K562 (cell line): ENCODE results near the gene ZDHHC14. TPM values are rescaled to one million over a fixed set of nuclear protein-coding genes. Genes with fewer than 3 reads are reported as not detected.

Source experiments
- ATAC-seq: fragments of 200-7000 bp; cut with Tn5 transposase; 3 replicates; pipeline ENCODE4 v1.9.1; 2020; ENCODE audit warnings: moderate library complexity
- BruUV-seq: library from RNA; stranded (reverse); fragments of 400-500 nt; replicated peaks from 2 replicates; lab custom pipeline; 2021; lab: Mats Ljungman, UMichigan
- CTCF ChIA-PET: fragments of 300-600 bp; formaldehyde crosslinking; extraction: SDS; loops from one replicate; lab custom pipeline; 2021; ENCODE audit warnings: low intra/inter-chr PET ratio; lab: Yijun Ruan, JAX
- POLR2A ChIA-PET: fragments of 300-600, 350-650 bp; sonication (Branson Sonifier 250); formaldehyde crosslinking; extraction: SDS; loops from one replicate; lab custom pipeline; 2021; ENCODE audit warnings: antibody characterized with exemption, inconsistent platforms; lab: Yijun Ruan, JAX
- DNase-seq, 4 experiments: peaks; one replicate each; pipeline versions ENCODE4 v3.0.0 to v3.0.0-alpha.2; 2011 to 2018; ENCODE audit warnings: low spot score in 3 of 4, mixed read lengths in 3 of 4; ENCODE audit errors: extremely low read depth in 1 of 4
- FAIRE-seq: peaks from 2 replicates; lab custom pipeline; 2011; peaks lifted over from hg19 to GRCh38; lab: Jason Lieb, UNC
- H2AFZ ChIP-seq: 2 replicates; pipeline ENCODE4 v1.6.0; 2011; ENCODE audit warnings: low read depth, low read length, control low read depth, inconsistent platforms
- H3K27ac ChIP-seq: fragments of 200-600 bp; 3 replicates; pipeline ENCODE4 v1.8.0; 2011; ENCODE audit warnings: low read depth, mild to moderate bottlenecking, control low read depth, inconsistent platforms, low read length, moderate library complexity, mixed read lengths; ENCODE audit errors: extremely low read depth
- H3K27me3 ChIP-seq, 2 experiments: fragments of 300-600 bp in 1 of 2; 2 replicates in 1 of 2; 3 replicates in 1 of 2; pipeline versions ENCODE4 v1.6.0 to v1.8.0; 2011; ENCODE audit warnings: inconsistent platforms in 2 of 2, low read length in 2 of 2, mild to moderate bottlenecking in 1 of 2, mixed read lengths in 1 of 2, moderate library complexity in 1 of 2; ENCODE audit not compliant: control insufficient read depth in 2 of 2, insufficient read depth in 2 of 2
- H3K36me3 ChIP-seq: fragments of 300-600 bp; 3 replicates; pipeline ENCODE4 v1.8.0; 2011; ENCODE audit warnings: mild to moderate bottlenecking, low read length, inconsistent platforms; ENCODE audit not compliant: control insufficient read depth, insufficient read depth
- H3K4me1 ChIP-seq, 2 experiments: fragments of 200-600 bp in 1 of 2; replicated peaks in 1 of 2; 2 replicates in 1 of 2; 3 replicates in 1 of 2; pipeline versions ENCODE4 v1.5.1 to v1.8.0; 2011; ENCODE audit warnings: inconsistent platforms in 2 of 2, low read length in 2 of 2, mild to moderate bottlenecking in 1 of 2, mixed read lengths in 1 of 2, moderate library complexity in 1 of 2; ENCODE audit not compliant: control insufficient read depth in 2 of 2, insufficient read depth in 2 of 2
- H3K4me2 ChIP-seq: 2 replicates; pipeline ENCODE4 v1.6.1; 2011; ENCODE audit warnings: low read length, control low read depth, inconsistent platforms, mixed read lengths; ENCODE audit not compliant: insufficient read depth
- H3K4me3 ChIP-seq: fragments of 200-600 bp; sonication (generic), shearing (Covaris generic); 2 replicates; pipeline ENCODE4 v1.5.1; 2016; ENCODE audit warnings: control low read depth, inconsistent platforms
- H3K79me2 ChIP-seq: fragments of 200-600 bp; 3 replicates; pipeline ENCODE4 v1.8.0; 2011; ENCODE audit warnings: low read length, inconsistent platforms; ENCODE audit not compliant: control insufficient read depth, insufficient read depth
- H3K9ac ChIP-seq, 2 experiments: 2 replicates each; pipeline versions ENCODE4 v1.6.0 to v1.6.1; 2011; ENCODE audit warnings: low read depth in 2 of 2, low read length in 2 of 2, control low read depth in 1 of 2, inconsistent platforms in 1 of 2, mild to moderate bottlenecking in 1 of 2, mixed read lengths in 1 of 2; ENCODE audit not compliant: insufficient read depth in 1 of 2
- H3K9me1 ChIP-seq: one replicate; pipeline ENCODE4 v1.6.0; 2011; ENCODE audit warnings: inconsistent platforms, mild to moderate bottlenecking, low read length, moderate library complexity; ENCODE audit not compliant: control insufficient read depth, insufficient read depth
- H3K9me3 ChIP-seq: replicated peaks from 2 replicates; pipeline ENCODE4 v1.5.1; 2011; ENCODE audit warnings: low read depth, low read length, inconsistent platforms; ENCODE audit not compliant: control insufficient read depth, insufficient read depth
- H4K20me1 ChIP-seq: replicated peaks from 2 replicates; pipeline ENCODE4 v1.6.1; 2011; ENCODE audit warnings: low read length, inconsistent platforms, mixed read lengths; ENCODE audit not compliant: control insufficient read depth, insufficient read depth
- DIDO1 ChIP-seq: fragments of 450-650 bp; IDR thresholded peaks from 2 replicates; pipeline ENCODE4 v1.6.1; 2016; ENCODE audit warnings: low read depth, missing biosample characterization, missing genetic modification characterization
- GTF2F1 ChIP-seq: IDR thresholded peaks from 2 replicates; pipeline ENCODE4 v1.6.1; 2011; ENCODE audit warnings: low read depth, low read length, improper control_type of control experiment
- KAT7 ChIP-seq: sonication (generic); formaldehyde crosslinking; IDR thresholded peaks from 2 replicates; pipeline ENCODE4 v1.8.0; 2022; ENCODE audit warnings: missing genetic modification reagents, mild to moderate bottlenecking, borderline replicate concordance
- KLF10 ChIP-seq: fragments of 250-450 bp; sonication (Bioruptor Pico); IDR thresholded peaks from 2 replicates; pipeline ENCODE4 v1.6.1; 2021; ENCODE audit warnings: matching md5 sums
- NCOA2 ChIP-seq, 2 experiments: fragments of 450-650 bp; IDR thresholded peaks; 2 replicates each; pipeline ENCODE4 v1.6.1; 2018; ENCODE audit warnings: mild to moderate bottlenecking in 2 of 2, moderate library complexity in 1 of 2; ENCODE audit not compliant: partially characterized antibody in 2 of 2
- NFRKB ChIP-seq: fragments of 450-650 bp; IDR thresholded peaks from 2 replicates; pipeline ENCODE4 v1.6.1; 2016; ENCODE audit warnings: low read depth
- NFYB ChIP-seq: IDR thresholded peaks from 2 replicates; pipeline ENCODE4 v1.6.1; 2011; ENCODE audit warnings: mild to moderate bottlenecking, moderate library complexity; ENCODE audit not compliant: insufficient read length; ENCODE audit errors: extremely low read depth
- TCF3 ChIP-seq: sonication (generic); formaldehyde crosslinking; IDR thresholded peaks from 2 replicates; pipeline ENCODE4 v1.4.0; 2020; ENCODE audit warnings: mild to moderate bottlenecking, missing genetic modification reagents
- ZNF239 ChIP-seq: fragments of 250-450 bp; sonication (Bioruptor Pico); IDR thresholded peaks from 2 replicates; pipeline ENCODE4 v1.4.0; 2020; ENCODE audit warnings: mild to moderate bottlenecking
- WGBS: fragments of 100-300 bp; shearing (Covaris generic); methylation state at CpG from one replicate; pipeline ENCODE4 v1.1.6; 2016; ENCODE audit warnings: low coverage, mixed read lengths; ENCODE audit not compliant: insufficient coverage; ENCODE audit errors: missing lambda C conversion rate; 5-methylcytosine and 5-hydroxymethylcytosine counted together
- in situ Hi-C: fragments of 300-500 bp; cut with MboI; formaldehyde crosslinking; loops from 4 replicates; pipeline ENCODE4 v1.15.0; 2018; ENCODE audit warnings: inconsistent platforms, mixed read lengths
- intact Hi-C: fragments of 100-400 bp; cut with micrococcal nuclease; formaldehyde crosslinking; loops from 2 replicates; pipeline ENCODE4 v1.14.2; 2022
- polyA plus RNA-seq, 8 experiments: library from polyadenylated mRNA; depleted of rRNA in 4 of 8; stranded (reverse) in 5 of 8; unstranded in 3 of 8; fragments of >200 nt; fragmentation: Nextera tagmentation in 2 of 8; fragmentation: Illumina TruSeq in 1 of 8; extraction: Ambion mirVana in 2 of 8; extraction: Trizol in 1 of 8; gene quantifications; 2 replicates each; pipeline versions ENCODE4 v1.2.1 to v1.2.3, GENCODE V29; 2011 to 2014; ENCODE audit warnings: inconsistent platforms in 1 of 8, missing spikeins in 1 of 8
- total RNA-seq, 7 experiments: library from RNA; depleted of rRNA in 6 of 7; stranded (reverse); fragments of >200 nt in 6 of 7; fragmentation: Illumina TruSeq in 2 of 7; extraction: Trizol in 2 of 7; gene quantifications; 2 replicates each; pipeline versions ENCODE4 v1.2.1 to v1.2.3, GENCODE V29; 2011 to 2021; ENCODE audit warnings: low replicate concordance in 1 of 7
- TF ChIP-seq, protein P1 (sequence below), 2 experiments: fragments of 450-650 bp; IDR thresholded peaks; 2 replicates each; pipeline ENCODE4 v1.6.1; 2018; ENCODE audit warnings: mild to moderate bottlenecking in 2 of 2, low read depth in 1 of 2; ENCODE audit not compliant: partially characterized antibody in 2 of 2
- TF ChIP-seq, protein P2 (sequence below): fragments of 450-650 bp; IDR thresholded peaks from 2 replicates; pipeline ENCODE4 v1.6.1; 2016; ENCODE audit warnings: borderline replicate concordance
- TF ChIP-seq, protein P3 (sequence below): fragments of 450-650 bp; conservative IDR thresholded peaks from 2 replicates; pipeline ENCODE4 v1.6.1; 2016; ENCODE audit warnings: missing genetic modification characterization, low read depth, mild to moderate bottlenecking, missing compliant biosample characterization, moderate library complexity

Gene ZDHHC14
- total and polyA plus RNA-seq, 9 of the 15 experiments (the other 6 are each of a cell fraction or from before 2014, with no cell fraction given) = 0.92 to 23.1 (median 13.8) TPM

DNA sequence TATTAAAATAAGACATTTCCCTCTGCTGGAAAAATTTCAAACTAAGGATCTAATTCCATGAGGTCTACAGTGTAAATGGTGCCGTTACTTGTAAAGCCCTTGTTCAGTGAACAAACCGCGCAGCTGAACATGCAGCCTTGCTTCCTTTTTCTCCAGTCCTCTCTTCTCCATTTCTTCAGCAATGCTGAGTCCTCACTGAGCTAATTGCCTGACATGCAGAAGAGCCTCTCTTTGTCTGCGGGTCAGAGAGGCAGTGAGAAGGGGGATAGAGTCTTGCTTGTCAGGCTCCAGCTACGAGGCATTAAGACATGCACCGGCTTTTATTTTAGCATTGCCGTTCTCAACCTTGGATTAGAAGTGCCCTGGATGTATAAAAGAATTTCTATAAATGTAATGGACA is 25.7 kb downstream of the ZDHHC14 start:
- no peak overlapping the region for H3K9ac ChIP-seq
- H3K79me2 ChIP-seq = peaks cover 21% of the 10 kb centered on the region; the same call in 2 of the 3 replicates
- H4K20me1 ChIP-seq = peaks cover 4% of the 10 kb centered on the region

DNA sequence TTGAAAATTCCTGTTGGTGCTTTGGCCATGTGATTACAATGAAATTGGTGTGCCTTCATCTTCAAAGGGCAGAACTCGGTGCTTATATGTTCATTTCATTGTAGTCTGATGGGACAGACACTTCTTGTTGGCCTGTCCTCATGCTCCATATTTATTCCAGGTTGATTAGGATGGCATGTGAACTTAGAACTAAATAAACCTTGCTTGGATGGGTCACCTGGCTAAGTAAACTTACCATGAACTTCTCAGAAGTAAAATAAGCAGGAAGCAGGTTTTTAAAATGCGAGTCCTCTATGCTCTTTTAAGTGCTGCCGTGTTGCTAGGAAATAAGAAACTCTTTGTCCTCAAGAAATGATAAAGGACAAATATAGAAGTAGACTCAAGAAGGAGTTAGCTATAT is 26.7 kb downstream of the ZDHHC14 start:
- Histone ChIP-seq H3K4me2 (no peak overlapping the region), H3K36me3 (no peaks in the 10 kb centered on the region), H3K79me2 (peaks cover 21% of the 10 kb centered on the region; the same call in 2 of the 3 replicates), H3K4me3 (no peak overlapping the region), H3K4me1 (peaks cover 6% of the 10 kb centered on the region in 2 experiments; a peak in 3 of 5 replicates), H2AFZ (no peak overlapping the region), H3K27ac (no peak overlapping the region), H4K20me1 (no peaks in the 10 kb centered on the region), H3K9ac (no peak overlapping the region), H3K27me3 (no peaks in the 10 kb centered on the region), H3K9me1 (no peaks in the 10 kb centered on the region), H3K9me3 (no peaks in the 10 kb centered on the region)
- intact Hi-C loops = no loop called here
- no TSS peak for BruUV-seq
- DNase-seq = no peak
- ChIA-PET CTCF (no interaction called here), POLR2A (interaction anchor here (0.7 to 1.2 kb wide), 3 partner anchors 17 to 84 kb away, joined by 3 to 4 read pairs (median 3); no protein-coding TSS in a partner anchor)
- FAIRE-seq = no peak
- in situ Hi-C loops = no loop called here
- no peak for ATAC-seq
- WGBS = 67% methylated on average over 3 of the region's 3 CpGs
- TF ChIP-seq, protein P1, sequence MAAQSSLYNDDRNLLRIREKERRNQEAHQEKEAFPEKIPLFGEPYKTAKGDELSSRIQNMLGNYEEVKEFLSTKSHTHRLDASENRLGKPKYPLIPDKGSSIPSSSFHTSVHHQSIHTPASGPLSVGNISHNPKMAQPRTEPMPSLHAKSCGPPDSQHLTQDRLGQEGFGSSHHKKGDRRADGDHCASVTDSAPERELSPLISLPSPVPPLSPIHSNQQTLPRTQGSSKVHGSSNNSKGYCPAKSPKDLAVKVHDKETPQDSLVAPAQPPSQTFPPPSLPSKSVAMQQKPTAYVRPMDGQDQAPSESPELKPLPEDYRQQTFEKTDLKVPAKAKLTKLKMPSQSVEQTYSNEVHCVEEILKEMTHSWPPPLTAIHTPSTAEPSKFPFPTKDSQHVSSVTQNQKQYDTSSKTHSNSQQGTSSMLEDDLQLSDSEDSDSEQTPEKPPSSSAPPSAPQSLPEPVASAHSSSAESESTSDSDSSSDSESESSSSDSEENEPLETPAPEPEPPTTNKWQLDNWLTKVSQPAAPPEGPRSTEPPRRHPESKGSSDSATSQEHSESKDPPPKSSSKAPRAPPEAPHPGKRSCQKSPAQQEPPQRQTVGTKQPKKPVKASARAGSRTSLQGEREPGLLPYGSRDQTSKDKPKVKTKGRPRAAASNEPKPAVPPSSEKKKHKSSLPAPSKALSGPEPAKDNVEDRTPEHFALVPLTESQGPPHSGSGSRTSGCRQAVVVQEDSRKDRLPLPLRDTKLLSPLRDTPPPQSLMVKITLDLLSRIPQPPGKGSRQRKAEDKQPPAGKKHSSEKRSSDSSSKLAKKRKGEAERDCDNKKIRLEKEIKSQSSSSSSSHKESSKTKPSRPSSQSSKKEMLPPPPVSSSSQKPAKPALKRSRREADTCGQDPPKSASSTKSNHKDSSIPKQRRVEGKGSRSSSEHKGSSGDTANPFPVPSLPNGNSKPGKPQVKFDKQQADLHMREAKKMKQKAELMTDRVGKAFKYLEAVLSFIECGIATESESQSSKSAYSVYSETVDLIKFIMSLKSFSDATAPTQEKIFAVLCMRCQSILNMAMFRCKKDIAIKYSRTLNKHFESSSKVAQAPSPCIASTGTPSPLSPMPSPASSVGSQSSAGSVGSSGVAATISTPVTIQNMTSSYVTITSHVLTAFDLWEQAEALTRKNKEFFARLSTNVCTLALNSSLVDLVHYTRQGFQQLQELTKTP (IDR thresholded peaks at IDR 0.05; ENCODE audit: low read depth in 1 of 2, partially characterized antibody in 2 of 2) = no peak
- TF ChIP-seq, protein P2, sequence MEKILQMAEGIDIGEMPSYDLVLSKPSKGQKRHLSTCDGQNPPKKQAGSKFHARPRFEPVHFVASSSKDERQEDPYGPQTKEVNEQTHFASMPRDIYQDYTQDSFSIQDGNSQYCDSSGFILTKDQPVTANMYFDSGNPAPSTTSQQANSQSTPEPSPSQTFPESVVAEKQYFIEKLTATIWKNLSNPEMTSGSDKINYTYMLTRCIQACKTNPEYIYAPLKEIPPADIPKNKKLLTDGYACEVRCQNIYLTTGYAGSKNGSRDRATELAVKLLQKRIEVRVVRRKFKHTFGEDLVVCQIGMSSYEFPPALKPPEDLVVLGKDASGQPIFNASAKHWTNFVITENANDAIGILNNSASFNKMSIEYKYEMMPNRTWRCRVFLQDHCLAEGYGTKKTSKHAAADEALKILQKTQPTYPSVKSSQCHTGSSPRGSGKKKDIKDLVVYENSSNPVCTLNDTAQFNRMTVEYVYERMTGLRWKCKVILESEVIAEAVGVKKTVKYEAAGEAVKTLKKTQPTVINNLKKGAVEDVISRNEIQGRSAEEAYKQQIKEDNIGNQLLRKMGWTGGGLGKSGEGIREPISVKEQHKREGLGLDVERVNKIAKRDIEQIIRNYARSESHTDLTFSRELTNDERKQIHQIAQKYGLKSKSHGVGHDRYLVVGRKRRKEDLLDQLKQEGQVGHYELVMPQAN = no peak
- TF ChIP-seq ZNF239 = no peak
- TF ChIP-seq KLF10 (CRISPR knock-in tag) = no peak

More for the DNA sequence above, 25.7 kb downstream of the ZDHHC14 start:
- FAIRE-seq (no peak), ATAC-seq (no peak), DNase-seq (no peak)
- H3K36me3 ChIP-seq = no peaks in the 10 kb centered on the region
- H3K9me1 ChIP-seq = no peaks in the 10 kb centered on the region
- no peaks in the 10 kb centered on the region for H3K9me3 ChIP-seq
- ChIA-PET CTCF (no interaction called here), POLR2A (interaction anchor here (0.7 to 2.4 kb wide), 4 partner anchors 9 to 37 kb away, joined by 3 to 6 read pairs (median 3); no protein-coding TSS in a partner anchor)
- H3K27me3 ChIP-seq = no peaks in the 10 kb centered on the region
- H3K4me1 ChIP-seq = peaks cover 6% of the 10 kb centered on the region in 2 experiments; a peak in 3 of 5 replicates
- in situ Hi-C loops (no loop called here), intact Hi-C loops (no loop called here)
- TF ChIP-seq KAT7 (CRISPR knock-in tag) (no peak), DIDO1 (tag) (no peak), NFYB (no peak), NFRKB (no peak), GTF2F1 (no peak), TCF3 (CRISPR knock-in tag) (no peak), NCOA2 (IDR thresholded peaks at IDR 0.05; ENCODE audit: partially characterized antibody in 2 of 2) (no peak)
- TF ChIP-seq, protein P3, sequence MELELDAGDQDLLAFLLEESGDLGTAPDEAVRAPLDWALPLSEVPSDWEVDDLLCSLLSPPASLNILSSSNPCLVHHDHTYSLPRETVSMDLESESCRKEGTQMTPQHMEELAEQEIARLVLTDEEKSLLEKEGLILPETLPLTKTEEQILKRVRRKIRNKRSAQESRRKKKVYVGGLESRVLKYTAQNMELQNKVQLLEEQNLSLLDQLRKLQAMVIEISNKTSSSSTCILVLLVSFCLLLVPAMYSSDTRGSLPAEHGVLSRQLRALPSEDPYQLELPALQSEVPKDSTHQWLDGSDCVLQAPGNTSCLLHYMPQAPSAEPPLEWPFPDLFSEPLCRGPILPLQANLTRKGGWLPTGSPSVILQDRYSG (tag) = no peak
- no peak overlapping the region for H2AFZ ChIP-seq
- WGBS = 89% methylated on average over 7 of the region's 7 CpGs
- no peak overlapping the region for H3K4me2 ChIP-seq
- no TSS peak for BruUV-seq
- no peak overlapping the region for H3K4me3 ChIP-seq
- no peak overlapping the region for H3K27ac ChIP-seq
